ENCODE data around the gene TEX14. TPM values are rescaled to one million over a fixed set of nuclear protein-coding genes. Genes with fewer than 3 reads are reported as not detected.

TEX14 gene
- total and polyA plus RNA-seq, 10 of the 15 experiments (the other 5 are each of a cell fraction or from before 2014, with no cell fraction given): 0.15 to 1.3 (median 0.66) TPM

- Histone ChIP-seq H2AFZ (ENCODE audit: control insufficient read depth, low read depth, low read length) (no peak overlapping the region), H4K20me1 (ENCODE audit: control insufficient read depth, insufficient read depth) (no peaks in the 10 kb centered on the region), H3K36me3 (ENCODE audit: control insufficient read depth in 2 of 2, insufficient read depth in 2 of 2, low read length in 1 of 2) (no peaks in the 10 kb centered on the region), H3K9me3 (replicated peaks; ENCODE audit: control insufficient read depth, insufficient read depth, low read length) (no peaks in the 10 kb centered on the region), H3K27me3 (replicated peaks in 1 of 2; ENCODE audit: control insufficient read depth in 2 of 2, insufficient read depth in 2 of 2, low read length in 1 of 2) (no peaks in the 10 kb centered on the region), H3K4me1 (ENCODE audit: control insufficient read depth, insufficient read depth, low read length) (peaks cover 6% of the 10 kb centered on the region), H3K79me2 (ENCODE audit: control insufficient read depth, insufficient read depth, low read length) (no peaks in the 10 kb centered on the region), H3K4me2 (ENCODE audit: control insufficient read depth, insufficient read depth) (no peak overlapping the region), H3K9ac (ENCODE audit: control insufficient read depth, insufficient read depth, low read length) (no peak overlapping the region), H3K27ac (ENCODE audit: control insufficient read depth, insufficient read depth) (no peak overlapping the region), H3K4me3 (no peak overlapping the region)
- FAIRE-seq (no peak), DNase-seq (ENCODE audit: low read depth, low spot score) (no peak), ATAC-seq (no peak)
- intact Hi-C loops (cut with micrococcal nuclease; ENCODE audit: unreplicated experiment) (no loop called here), in situ Hi-C loops (cut with MboI) (no loop called here)
- SMC1A ChIA-PET (ENCODE audit: uncharacterized antibody, unreplicated experiment): interaction anchor here (0.9 kb wide), 1 partner anchor 139 kb away, joined by 3 read pairs; no protein-coding TSS in a partner anchor
- WGBS (ENCODE audit: insufficient coverage, insufficient replicate concordance, low lambda C conversion rate, missing lambda C conversion rate): 60% methylated on average over 4 of the region's 4 CpGs
- CTCF ChIA-PET: interaction anchor here (1.1 to 3.7 kb wide), 3 partner anchors 8 to 51 kb away, joined by 3 to 13 read pairs (median 10); no protein-coding TSS in a partner anchor
- BruUV-seq (replicated peaks): no TSS peak
- RAD21 ChIA-PET (ENCODE audit: unreplicated experiment): interaction anchor here (0.7 kb wide), 1 partner anchor 18 kb away, joined by 3 read pairs; no protein-coding TSS in a partner anchor
- POLR2A ChIA-PET: no interaction called here
- TF ChIP-seq HCFC1 (IDR thresholded peaks at IDR 0.05; ENCODE audit: low read length): no peak
- no peak for TF ChIP-seq ZNF622 (IDR thresholded peaks at IDR 0.05)
- TF ChIP-seq MEF2B (IDR thresholded peaks at IDR 0.05; ENCODE audit: partially characterized antibody, poor library complexity, severe bottlenecking): no peak
- no peak for TF ChIP-seq ZNF217 (IDR thresholded peaks at IDR 0.05)
- no peak for TF ChIP-seq IKZF2 (IDR thresholded peaks at IDR 0.05)
Observed at GRCh38 chr17:58570758-58571157, 121.1 kb downstream of the TEX14 start.

- RAD21 ChIA-PET (ENCODE audit: unreplicated experiment): no interaction called here
- CTCF ChIA-PET: interaction anchor here (2.7 to 3.1 kb wide), 2 partner anchors 9 kb away, joined by 10 to 18 read pairs; no protein-coding TSS in a partner anchor
- H3K27ac ChIP-seq (ENCODE audit: control insufficient read depth, insufficient read depth): no peak overlapping the region
- TF ChIP-seq PBX3 (IDR thresholded peaks at IDR 0.05; ENCODE audit: insufficient replicate concordance, low read depth, low read length) (no peak), MEF2A (IDR thresholded peaks at IDR 0.05; ENCODE audit: insufficient read depth, low read depth, low read length) (no peak), CBFB (IDR thresholded peaks at IDR 0.05; ENCODE audit: low read depth) (no peak), IKZF1 (conservative IDR thresholded peaks at IDR 0.05) (no peak), NFIC (IDR thresholded peaks at IDR 0.05; ENCODE audit: low read depth, low read length) (no peak), RB1 (IDR thresholded peaks at IDR 0.05; ENCODE audit: borderline replicate concordance) (no peak), SMC3 (IDR thresholded peaks at IDR 0.05; ENCODE audit: borderline replicate concordance, low read length) (no peak), BCLAF1 (IDR thresholded peaks at IDR 0.05) (no peak), EGR1 (IDR thresholded peaks at IDR 0.05; ENCODE audit: borderline replicate concordance in 1 of 2, low read depth in 2 of 2, low read length in 2 of 2) (no peak)
Observed at GRCh38 chr17:58569196-58569595, 122.6 kb downstream of the TEX14 start.

More at GRCh38 chr17:58569196-58569595, 122.6 kb downstream of the TEX14 start:
- DNase-seq (ENCODE audit: low read depth, low spot score) (no peak), ATAC-seq (no peak), FAIRE-seq (no peak)
- no peaks in the 10 kb centered on the region for H3K27me3 ChIP-seq (replicated peaks in 1 of 2; ENCODE audit: control insufficient read depth in 2 of 2, insufficient read depth in 2 of 2, low read length in 1 of 2)
- WGBS (ENCODE audit: insufficient coverage, insufficient replicate concordance, low lambda C conversion rate, missing lambda C conversion rate): 95% methylated on average over 1 of the region's 1 CpG
- no TSS peak for BruUV-seq (replicated peaks)
- H3K9ac ChIP-seq (ENCODE audit: control insufficient read depth, insufficient read depth, low read length): no peak overlapping the region
- ChIA-PET SMC1A (ENCODE audit: uncharacterized antibody, unreplicated experiment) (no interaction called here), POLR2A (no interaction called here)
- H3K79me2 ChIP-seq (ENCODE audit: control insufficient read depth, insufficient read depth, low read length): no peaks in the 10 kb centered on the region
- in situ Hi-C loops (cut with MboI): no loop called here
- no peaks in the 10 kb centered on the region for H3K36me3 ChIP-seq (ENCODE audit: control insufficient read depth in 2 of 2, insufficient read depth in 2 of 2, low read length in 1 of 2)
- H2AFZ ChIP-seq (ENCODE audit: control insufficient read depth, low read depth, low read length): no peak overlapping the region
- no peaks in the 10 kb centered on the region for H4K20me1 ChIP-seq (ENCODE audit: control insufficient read depth, insufficient read depth)
- intact Hi-C loops (cut with micrococcal nuclease; ENCODE audit: unreplicated experiment): no loop called here
- no peaks in the 10 kb centered on the region for H3K9me3 ChIP-seq (replicated peaks; ENCODE audit: control insufficient read depth, insufficient read depth, low read length)
- H3K4me2 ChIP-seq (ENCODE audit: control insufficient read depth, insufficient read depth): no peak overlapping the region
- no peak overlapping the region for H3K4me3 ChIP-seq
- peaks cover under 1% of the 10 kb centered on the region for H3K4me1 ChIP-seq (ENCODE audit: control insufficient read depth, insufficient read depth, low read length)

Measured in GM12878 (cell line).